K562 (cell line): ENCODE measurements around the gene CELA3B.

Source experiments
- BMI1 ChIP-seq: fragments of 150-350 bp; IDR thresholded peaks from 2 replicates; pipeline ENCODE4 v1.6.1; 2014; ENCODE audit warnings: low read length
- BRD4 ChIP-seq: fragments of 200-600 bp; sonication (generic); IDR thresholded peaks from 2 replicates; pipeline ENCODE4 v1.6.1; 2017; ENCODE audit warnings: inconsistent platforms
- HNRNPH1 ChIP-seq: fragments of 200-400 bp; formaldehyde crosslinking; optimal IDR thresholded peaks from 2 replicates; pipeline ENCODE3; 2017; ENCODE audit warnings: low read depth, mild to moderate bottlenecking, low read length, moderate library complexity

- TF ChIP-seq BRD4: no peak
- TF ChIP-seq HNRNPH1: no peak
- no peak for TF ChIP-seq BMI1
Observed at GRCh38 chr1:22024485-22025367, 47.9 kb downstream of the CELA3B start.
